ENCODE results near the gene MMEL1. TPM values are rescaled to one million over a fixed set of nuclear protein-coding genes. Genes with fewer than 3 reads are reported as not detected.
A peak's percentile ranks its signal among the peaks of the same experiment; 100 is the strongest.

Gene MMEL1
- total RNA-seq, 4 donors from 2014 or later, result 0.78 to 1.7 (median 0.80) TPM; not detected in 1

- DNase-seq (ENCODE audit: extremely low spot score), result no peak
- Histone ChIP-seq H3K36me3 (no peaks in the 10 kb centered on the region), H3K27ac (replicated peaks in 1 of 4) (no peak overlapping the region), H3K4me3 (no peak overlapping the region), H3K4me1 (peaks cover 17 to 41% (median 25%) of the 10 kb centered on the region in 4 donors), H3K27me3 (no peaks in the 10 kb centered on the region), H3K9me3 (peaks cover 0 to 34% (median 26%) of the 10 kb centered on the region in 4 donors)
- WGBS, result 82% methylated on average over 2 of the region's 12 CpGs
- intact Hi-C loops (cut with DNase I), result loop anchor here (5.0 kb wide), 1 partner anchor 232 kb away; the partner anchor contains the start of gene PEX10
- TF ChIP-seq EP300 (IDR thresholded peaks at IDR 0.05), result no peak
- TF ChIP-seq POLR2AphosphoS5 (IDR thresholded peaks at IDR 0.05), result no peak
- no peak for TF ChIP-seq CTCF (IDR thresholded peaks at IDR 0.05)
- no peak for TF ChIP-seq POLR2A (IDR thresholded peaks at IDR 0.05; ENCODE audit: low read depth)
These were observed 11.8 kb upstream of the MMEL1 start for GRCh38 chr1:2644591-2645101.

GRCh38 chr1:2644171-2644570 is 11.4 kb upstream of the MMEL1 start:
- intact Hi-C loops (cut with DNase I), result loop anchor here (5.0 kb wide), 1 partner anchor 232 kb away; the partner anchor contains the start of gene PEX10
- Histone ChIP-seq H3K9me3 (peaks cover 0 to 34% (median 26%) of the 10 kb centered on the region in 4 donors), H3K27ac (replicated peaks in 1 of 4) (no peak overlapping the region), H3K36me3 (no peaks in the 10 kb centered on the region), H3K4me1 (peaks cover 17 to 44% (median 25%) of the 10 kb centered on the region in 4 donors), H3K4me3 (no peak overlapping the region), H3K27me3 (no peaks in the 10 kb centered on the region)
- DNase-seq (ENCODE audit: extremely low spot score), result no peak
- 87% methylated on average over 4 of the region's 14 CpGs for WGBS
- no peak for TF ChIP-seq POLR2A (IDR thresholded peaks at IDR 0.05; ENCODE audit: low read depth)
- TF ChIP-seq EP300 (IDR thresholded peaks at IDR 0.05), result no peak
- no peak for TF ChIP-seq POLR2AphosphoS5 (IDR thresholded peaks at IDR 0.05)
- TF ChIP-seq CTCF (IDR thresholded peaks at IDR 0.05), result no peak

GRCh38 chr1:2643414-2644077 is 10.7 kb upstream of the MMEL1 start:
- DNase-seq (ENCODE audit: extremely low spot score), result no peak
- intact Hi-C loops (cut with DNase I), result loop anchor here (2.0 to 5.0 kb wide), 2 partner anchors 57 to 231 kb away; partner anchors contain the start of genes PEX10 and PRXL2B
- peak overlapping the region in 2 of 4 donors; percentile 78 to 84 for H3K27ac ChIP-seq (replicated peaks in 1 of 4)

More at GRCh38 chr1:2643414-2644077, 10.7 kb upstream of the MMEL1 start:
- 13% methylated on average over 21 of the region's 24 CpGs for WGBS
- no peak for TF ChIP-seq CTCF (IDR thresholded peaks at IDR 0.05)
- TF ChIP-seq POLR2AphosphoS5 (IDR thresholded peaks at IDR 0.05), result no peak
- TF ChIP-seq EP300 (IDR thresholded peaks at IDR 0.05), result no peak
- no peak for TF ChIP-seq POLR2A (IDR thresholded peaks at IDR 0.05; ENCODE audit: low read depth)
- Histone ChIP-seq H3K4me3 (peak overlapping the region; percentile 64 to 99 (median 86)), H3K4me1 (peaks cover 17 to 44% (median 25%) of the 10 kb centered on the region in 4 donors), H3K9me3 (peaks cover 0 to 29% (median 25%) of the 10 kb centered on the region in 4 donors), H3K36me3 (no peaks in the 10 kb centered on the region), H3K27me3 (no peaks in the 10 kb centered on the region)
